ENCODE data around the gene FMNL3.
"Not testable (repeated sequence)": the region's sequence is repeated elsewhere in the genome, so short reads cannot be mapped to it uniquely, and the experiment has no call there.

DNA sequence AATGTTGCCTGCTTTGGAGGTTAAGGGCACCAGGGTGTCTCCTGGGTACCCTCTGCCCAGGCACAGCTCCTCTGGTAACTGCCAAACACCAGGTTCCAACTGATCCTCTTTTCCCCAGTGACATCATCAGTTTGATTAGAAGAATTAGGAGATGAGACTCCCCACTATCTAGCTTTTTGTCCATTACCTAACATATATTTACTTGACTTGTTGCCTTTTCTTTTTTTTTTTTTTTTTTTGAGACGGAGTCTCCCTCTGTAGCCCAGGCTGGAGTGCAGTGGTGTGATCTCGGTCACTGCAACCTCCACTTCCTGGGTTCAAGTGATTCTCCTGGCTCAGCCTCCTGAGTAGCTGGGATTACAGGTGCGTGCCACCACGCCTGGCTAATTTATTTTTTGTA, 101.7 kb downstream of the FMNL3 start, which contains the start of gene FAM186B:
- TF ChIP-seq POLR2AphosphoS5, POLR2A (IDR thresholded peaks at IDR 0.05; ENCODE audit: low read depth, low read length): not testable (repeated sequence)

Measured in GM12892 (cell line).